Measurements from ENCODE around the gene CACNB3.

- TF ChIP-seq, protein P1, sequence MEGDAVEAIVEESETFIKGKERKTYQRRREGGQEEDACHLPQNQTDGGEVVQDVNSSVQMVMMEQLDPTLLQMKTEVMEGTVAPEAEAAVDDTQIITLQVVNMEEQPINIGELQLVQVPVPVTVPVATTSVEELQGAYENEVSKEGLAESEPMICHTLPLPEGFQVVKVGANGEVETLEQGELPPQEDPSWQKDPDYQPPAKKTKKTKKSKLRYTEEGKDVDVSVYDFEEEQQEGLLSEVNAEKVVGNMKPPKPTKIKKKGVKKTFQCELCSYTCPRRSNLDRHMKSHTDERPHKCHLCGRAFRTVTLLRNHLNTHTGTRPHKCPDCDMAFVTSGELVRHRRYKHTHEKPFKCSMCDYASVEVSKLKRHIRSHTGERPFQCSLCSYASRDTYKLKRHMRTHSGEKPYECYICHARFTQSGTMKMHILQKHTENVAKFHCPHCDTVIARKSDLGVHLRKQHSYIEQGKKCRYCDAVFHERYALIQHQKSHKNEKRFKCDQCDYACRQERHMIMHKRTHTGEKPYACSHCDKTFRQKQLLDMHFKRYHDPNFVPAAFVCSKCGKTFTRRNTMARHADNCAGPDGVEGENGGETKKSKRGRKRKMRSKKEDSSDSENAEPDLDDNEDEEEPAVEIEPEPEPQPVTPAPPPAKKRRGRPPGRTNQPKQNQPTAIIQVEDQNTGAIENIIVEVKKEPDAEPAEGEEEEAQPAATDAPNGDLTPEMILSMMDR (IDR thresholded peaks at IDR 0.05), result no peak
- no peak for TF ChIP-seq POLR2A (IDR thresholded peaks at IDR 0.05)
These were observed 37.8 kb upstream of the CACNB3 start for GRCh38 chr12:48780381-48781025.
